Stimulated activated CD4-positive, alpha-beta T cell treated with anti-CD3 and anti-CD28 coated beads, Interleukin-1b, Interleukin-23, amount 100 ng/mL, for 1 hour (primary cell): Measurements from ENCODE around the gene TTC33.
"Not testable (repeated sequence)": the region's sequence is repeated elsewhere in the genome, so short reads cannot be mapped to it uniquely, and the experiment has no call there.

Experiments used
- DNase-seq, 2 donors: peaks; one replicate each; pipeline ENCODE4 v3.0.0-alpha.2; 2020; ENCODE audit warnings: low read depth in 2 of 2

TTC33 gene

GRCh38 chr5:40571729-40572128 lies 184.0 kb downstream of the TTC33 start:
- DNase-seq: no peak

- DNase-seq: no peak
These were observed 185.2 kb downstream of the TTC33 start for GRCh38 chr5:40570408-40571129.

- DNase-seq: no peak
These were observed 186.1 kb downstream of the TTC33 start for GRCh38 chr5:40569546-40570270.

GRCh38 chr5:40568548-40568947 lies 187.2 kb downstream of the TTC33 start:
- DNase-seq: no peak

GRCh38 chr5:40563173-40563572 lies 192.6 kb downstream of the TTC33 start:
- DNase-seq: not testable (repeated sequence)

GRCh38 chr5:40560474-40561110 lies 195.2 kb downstream of the TTC33 start:
- DNase-seq: no peak

GRCh38 chr5:40559306-40559705 lies 196.5 kb downstream of the TTC33 start:
- DNase-seq: no peak

GRCh38 chr5:40557501-40557900 lies 198.3 kb downstream of the TTC33 start:
- DNase-seq: no peak

GRCh38 chr5:40556811-40557210 lies 198.9 kb downstream of the TTC33 start:
- no peak for DNase-seq

- no peak for DNase-seq
These were observed 199.9 kb downstream of the TTC33 start for GRCh38 chr5:40555886-40556285.

GRCh38 chr5:40554813-40555212 lies 200.9 kb downstream of the TTC33 start:
- no peak for DNase-seq

GRCh38 chr5:40554054-40554453 lies 201.7 kb downstream of the TTC33 start:
- no peak for DNase-seq

- DNase-seq: no peak
These were observed 202.8 kb downstream of the TTC33 start for GRCh38 chr5:40552981-40553380.

GRCh38 chr5:40551496-40552491 lies 204.0 kb downstream of the TTC33 start:
- DNase-seq: no peak

- no peak for DNase-seq
These were observed 205.3 kb downstream of the TTC33 start for GRCh38 chr5:40550481-40550880.

- DNase-seq: no peak
These were observed 206.1 kb downstream of the TTC33 start for GRCh38 chr5:40549616-40550015.

- no peak for DNase-seq
These were observed 207.7 kb downstream of the TTC33 start for GRCh38 chr5:40547994-40548575.

GRCh38 chr5:40547557-40547956 lies 208.2 kb downstream of the TTC33 start:
- DNase-seq: no peak

- no peak for DNase-seq
These were observed 215.5 kb downstream of the TTC33 start for GRCh38 chr5:40540301-40540700.

GRCh38 chr5:40524677-40525076 lies 231.1 kb downstream of the TTC33 start:
- no peak for DNase-seq

GRCh38 chr5:40521925-40522324 lies 233.8 kb downstream of the TTC33 start:
- DNase-seq: no peak
